CD4-positive, alpha-beta T cell treated with Interferon gamma for 1 hour (primary cell): Measurements from ENCODE around the gene PDK3.

Source experiments
- DNase-seq: peaks from one replicate; pipeline ENCODE4 v3.0.0-alpha.2; 2020

Gene PDK3

DNA sequence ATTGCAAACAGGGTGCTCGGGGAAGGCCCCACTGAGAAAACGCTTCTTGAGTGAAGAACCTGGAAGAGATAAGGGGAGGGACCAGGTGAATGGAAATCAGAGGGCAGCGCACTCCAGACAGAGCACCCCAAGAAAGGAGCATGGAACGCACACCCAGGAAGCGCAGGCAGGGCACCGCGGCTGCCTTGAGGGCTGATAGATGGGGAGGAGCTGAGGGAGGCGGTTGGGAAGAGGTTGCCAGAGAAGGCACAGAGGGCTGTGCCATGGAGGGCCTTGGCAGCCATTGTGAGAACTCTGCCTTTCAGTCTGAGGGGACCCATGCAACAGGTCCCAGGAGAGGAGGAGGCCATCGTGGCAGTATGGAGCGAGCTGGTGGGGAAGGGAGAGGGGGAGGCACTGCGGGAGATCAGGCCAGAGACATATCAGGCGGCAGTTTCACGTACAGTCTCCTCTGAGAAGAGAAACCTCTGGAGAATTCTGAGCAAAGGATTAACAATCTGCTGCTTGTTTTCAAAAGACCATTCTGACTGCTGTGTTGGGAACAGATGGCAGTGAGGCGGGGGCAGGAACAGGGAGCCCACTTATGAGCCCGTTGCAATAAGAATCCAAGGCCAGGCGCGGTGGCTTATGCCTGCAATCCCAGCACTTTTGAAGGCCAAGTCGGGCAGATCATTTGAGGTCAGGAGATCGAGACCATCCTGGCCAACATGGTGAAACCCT lies 98.4 kb downstream of the PDK3 start:
- DNase-seq: no peak

GRCh38 chrX:24566240-24566639 lies 101.2 kb downstream of the PDK3 start:
- no peak for DNase-seq

GRCh38 chrX:24567169-24567568 lies 102.1 kb downstream of the PDK3 start:
- DNase-seq: no peak

DNA sequence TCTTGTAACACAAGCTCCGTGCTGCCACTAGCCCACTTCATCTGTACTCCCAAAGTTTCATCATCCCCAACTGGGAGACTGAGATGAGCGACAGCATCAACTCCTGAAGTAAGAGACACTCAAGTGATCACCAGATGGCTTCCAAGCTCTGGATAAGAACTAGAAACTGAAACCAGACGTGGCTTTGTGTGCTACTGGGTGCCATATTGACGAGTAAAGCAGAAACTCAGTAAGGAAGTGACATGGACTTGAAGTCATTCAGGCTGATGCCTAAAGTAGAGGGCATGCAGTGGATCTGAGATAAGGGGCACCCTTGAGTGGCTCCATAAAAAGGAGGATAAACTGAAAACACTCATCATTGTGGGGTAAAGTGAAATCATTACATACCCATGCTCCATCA lies 109.7 kb downstream of the PDK3 start:
- DNase-seq: no peak

GRCh38 chrX:24575496-24575895 lies 110.4 kb downstream of the PDK3 start:
- no peak for DNase-seq

DNA sequence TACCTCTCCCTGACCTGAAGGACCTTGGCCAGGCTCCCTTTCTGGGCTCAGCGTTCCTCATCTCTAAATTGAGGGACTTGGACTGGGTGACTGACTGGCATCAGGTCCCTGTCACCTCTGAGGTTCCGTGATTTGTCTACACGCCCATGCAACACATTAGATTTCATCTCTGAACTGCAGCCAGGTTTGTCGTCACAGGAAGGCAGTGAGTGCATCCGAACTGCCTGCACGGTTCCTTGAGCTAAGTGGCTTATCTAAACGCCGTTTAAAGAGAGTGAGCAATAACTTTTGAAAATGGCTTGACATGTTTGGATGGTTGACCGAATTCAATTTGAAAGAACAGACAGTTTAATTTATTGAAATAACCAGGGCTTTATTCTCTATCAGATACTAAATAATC lies 112.0 kb downstream of the PDK3 start:
- DNase-seq: no peak
